ENCODE data around the gene SCGB1C2.

Gene SCGB1C2

DNA sequence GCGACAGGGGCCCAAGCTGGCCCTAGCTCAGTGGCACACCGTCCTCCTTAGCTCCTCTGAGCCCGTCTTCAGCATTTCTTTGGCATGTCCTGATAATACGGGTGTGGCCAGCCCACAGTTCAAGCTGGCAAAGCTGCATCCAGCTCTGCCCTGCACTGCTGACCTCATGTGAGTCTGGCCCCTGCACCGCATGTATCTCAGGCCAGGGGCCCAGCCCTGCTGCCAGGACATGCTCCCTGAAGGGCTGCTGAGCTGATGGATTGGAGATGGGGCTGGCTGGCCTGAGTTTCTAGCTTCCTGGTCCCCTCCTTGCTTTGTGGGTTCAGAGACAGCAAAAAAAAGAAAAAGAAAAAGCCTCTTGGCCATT is 41.7 kb downstream of the SCGB1C2 start:
- DNase-seq (ENCODE audit: insufficient read length) (no peak), FAIRE-seq (no peak)
- no peak for TF ChIP-seq POLR2AphosphoS5 (IDR thresholded peaks at IDR 0.05; ENCODE audit: low read depth, low read length)

DNA sequence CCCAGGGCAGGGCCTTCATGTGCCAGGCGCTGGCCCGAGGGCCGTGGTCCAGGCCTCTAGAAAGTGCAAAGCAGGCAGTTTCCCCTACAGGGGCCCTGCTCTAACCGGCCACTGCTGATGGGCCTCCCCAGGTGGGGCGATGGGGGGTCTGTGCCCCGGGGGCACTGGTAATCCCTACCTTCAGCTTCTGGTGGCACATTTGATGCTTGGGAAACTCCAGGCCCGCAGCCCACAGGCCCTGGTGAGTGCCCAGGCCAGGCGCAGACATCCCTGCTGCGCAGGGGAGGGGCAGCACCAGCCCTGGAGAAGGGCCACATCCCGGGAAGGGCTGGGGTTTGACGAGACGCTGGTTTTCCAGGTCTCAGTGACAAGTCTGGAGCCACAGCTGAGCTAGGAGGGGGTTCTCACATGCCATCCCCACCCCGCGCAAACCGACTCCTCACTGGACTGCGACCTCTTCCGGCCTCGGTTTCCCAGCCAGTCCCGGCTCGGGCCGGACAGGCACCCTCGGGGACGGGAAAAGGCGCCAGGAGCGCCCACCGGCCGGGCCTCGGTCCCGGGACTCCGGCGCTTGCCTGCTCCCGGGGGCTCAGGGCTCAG is 42.5 kb downstream of the SCGB1C2 start:
- no peak for TF ChIP-seq POLR2A (IDR thresholded peaks at IDR 0.05; ENCODE audit: low read depth, low read length)
- TF ChIP-seq POLR2AphosphoS5 (IDR thresholded peaks at IDR 0.05; ENCODE audit: low read depth, low read length): no peak
- TF ChIP-seq TAF1 (IDR thresholded peaks at IDR 0.05; ENCODE audit: borderline replicate concordance, low read depth, low read length): no peak
- FAIRE-seq (no peak), DNase-seq (ENCODE audit: insufficient read length) (no peak)

DNA sequence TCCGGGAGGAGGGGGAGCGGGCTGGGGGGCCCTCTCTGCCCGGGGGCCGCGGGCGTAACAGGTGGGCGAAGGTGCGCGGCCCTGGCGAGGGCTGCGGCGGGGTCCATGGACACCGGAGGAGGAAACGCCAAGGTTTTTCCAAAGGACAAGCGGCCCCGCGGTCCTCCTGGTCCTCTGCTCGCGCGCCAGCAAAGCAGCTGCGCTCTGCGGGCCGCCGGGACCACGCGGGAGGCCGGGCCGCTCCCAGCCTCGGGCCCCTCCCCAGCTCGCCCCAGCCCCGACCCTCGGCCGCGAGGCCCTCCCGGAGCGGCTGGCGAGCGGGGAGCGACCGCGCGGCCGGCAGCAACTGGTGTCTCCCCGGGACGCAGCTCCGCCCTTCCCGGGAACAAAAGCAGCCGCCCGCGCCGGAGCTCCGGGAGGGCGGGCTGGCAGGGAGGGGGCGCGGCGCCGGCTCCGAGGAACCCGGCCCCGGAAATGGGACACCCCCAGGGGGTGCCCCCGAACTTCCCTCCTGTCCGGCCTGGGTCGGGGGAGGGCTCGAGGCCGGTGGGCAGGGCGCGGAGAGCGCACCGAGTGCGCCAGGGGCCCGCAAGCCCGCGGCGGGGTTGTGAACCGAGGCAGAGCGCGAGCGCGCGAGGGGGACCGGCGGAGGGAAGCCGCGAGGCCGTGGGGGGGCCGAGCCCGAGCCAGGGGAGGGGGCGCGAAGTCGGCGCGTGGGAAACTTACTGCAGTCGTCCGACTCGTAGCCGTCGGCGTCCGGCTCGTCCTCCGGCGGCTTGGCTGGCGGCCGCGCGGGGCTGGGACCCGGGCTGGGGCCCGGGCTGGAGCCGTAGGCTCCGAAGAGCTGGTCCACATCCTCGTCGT is 43.2 kb downstream of the SCGB1C2 start:
- DNase-seq (ENCODE audit: insufficient read length) (no peak), FAIRE-seq (no peak)
- no peak for TF ChIP-seq TAF1 (IDR thresholded peaks at IDR 0.05; ENCODE audit: borderline replicate concordance, low read depth, low read length)
- no peak for TF ChIP-seq POLR2AphosphoS5 (IDR thresholded peaks at IDR 0.05; ENCODE audit: low read depth, low read length)
- no peak for TF ChIP-seq POLR2A (IDR thresholded peaks at IDR 0.05; ENCODE audit: low read depth, low read length)

DNA sequence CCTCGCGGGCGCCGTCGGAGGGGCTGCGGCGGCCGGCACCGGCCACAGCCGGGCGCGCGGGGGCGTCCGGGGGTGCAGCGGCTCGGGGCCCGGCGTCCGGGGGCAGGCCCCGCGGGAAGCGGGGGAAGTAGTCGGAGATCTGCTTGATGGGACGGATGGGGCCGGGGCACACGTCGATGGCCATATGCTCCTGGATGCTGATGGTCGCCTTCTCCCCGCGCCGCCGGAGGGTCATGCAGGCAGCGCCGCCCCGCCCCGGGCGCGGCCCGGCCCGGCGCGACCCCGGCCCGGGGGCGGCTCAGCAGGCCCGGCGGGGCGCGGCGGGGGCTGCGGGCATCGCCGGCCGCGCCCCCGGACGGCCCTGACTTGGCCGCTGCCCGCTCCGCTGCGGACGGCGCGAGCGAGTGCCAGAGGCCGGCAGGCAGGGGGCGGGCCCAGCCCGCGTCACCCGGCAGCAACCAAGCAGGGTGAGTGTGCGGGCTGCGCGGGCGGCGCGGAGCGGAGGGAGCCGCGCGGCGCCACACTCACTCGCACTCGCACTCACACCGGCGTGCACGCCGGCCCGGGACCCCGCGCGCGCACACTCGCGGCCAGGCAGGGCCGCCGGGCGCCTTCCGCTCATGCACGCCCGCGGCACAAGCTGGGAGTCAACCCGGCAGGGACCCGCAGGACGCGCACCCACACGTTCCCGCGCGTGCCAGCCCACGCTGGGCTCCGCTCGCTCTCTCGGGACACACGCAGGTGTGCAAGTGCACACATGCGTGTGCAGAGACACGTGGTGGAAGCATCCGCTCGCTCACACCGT is 44.1 kb downstream of the SCGB1C2 start, which contains the start of gene DOC2B:
DOC2B (minus strand) TSS at position 406 of the 805 bp plus-strand sequence; CDS start at position 235, 171 bp downstream.
- TF ChIP-seq POLR2A (IDR thresholded peaks at IDR 0.05; ENCODE audit: low read depth, low read length): no peak
- FAIRE-seq (no peak), DNase-seq (ENCODE audit: insufficient read length) (no peak)

DNA sequence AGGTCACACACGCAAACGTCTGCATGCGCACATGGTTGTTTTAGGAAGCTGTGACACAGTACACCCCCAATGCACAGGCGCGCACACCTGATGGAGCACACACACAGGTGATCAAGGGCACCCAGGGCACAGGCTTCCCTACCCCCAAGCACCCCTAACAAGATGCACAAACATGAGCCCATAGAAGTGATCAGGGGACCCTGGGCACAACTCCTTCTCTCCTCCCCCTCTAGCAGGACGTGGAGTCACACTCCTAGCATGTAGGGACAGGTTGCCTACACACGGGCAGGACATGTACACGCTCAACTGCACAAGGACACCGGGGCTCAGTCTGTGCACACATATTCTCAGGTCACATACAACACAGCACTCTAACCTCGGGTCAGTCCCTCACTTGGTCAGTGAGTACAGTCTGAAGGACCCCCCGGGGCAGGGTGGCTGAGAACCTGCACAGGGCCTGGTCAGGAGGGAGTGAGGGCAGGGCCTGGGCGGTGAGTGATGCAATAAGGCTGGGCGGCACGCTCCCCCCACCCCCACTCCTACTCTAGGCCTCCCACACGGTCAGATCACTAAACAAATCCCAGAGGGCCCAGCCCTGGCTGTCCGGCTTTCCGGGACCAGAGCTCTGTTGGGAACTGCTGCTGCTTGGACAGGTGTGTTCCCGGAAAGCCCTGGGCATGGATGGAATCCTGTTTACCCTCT is 44.8 kb downstream of the SCGB1C2 start:
- TF ChIP-seq POLR2A (IDR thresholded peaks at IDR 0.05; ENCODE audit: low read depth, low read length) (no peak), TAF1 (IDR thresholded peaks at IDR 0.05; ENCODE audit: borderline replicate concordance, low read depth, low read length) (no peak), POLR2AphosphoS5 (IDR thresholded peaks at IDR 0.05; ENCODE audit: low read depth, low read length) (no peak)
- FAIRE-seq: no peak
- DNase-seq (ENCODE audit: insufficient read length): no peak

DNA sequence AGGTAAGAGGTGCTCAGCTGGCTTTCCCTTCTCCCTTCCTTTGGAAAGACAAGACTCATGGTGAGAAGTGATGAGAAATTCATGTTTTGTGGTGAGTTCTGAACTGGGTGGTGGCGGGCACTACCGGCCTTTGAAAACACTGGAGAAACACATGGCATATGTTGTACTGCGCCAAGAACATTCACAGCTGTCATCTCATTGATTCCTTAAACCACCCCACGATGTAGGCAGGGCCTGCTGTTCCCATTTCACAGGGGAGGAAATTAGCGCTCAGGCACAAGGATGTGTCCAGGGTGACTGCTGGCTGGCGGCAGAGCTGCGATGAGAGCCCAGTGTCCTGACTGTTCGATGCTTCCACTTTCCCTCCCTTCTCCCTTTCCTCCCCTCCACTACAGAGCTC is 45.7 kb downstream of the SCGB1C2 start:
- DNase-seq (ENCODE audit: insufficient read length) (no peak), FAIRE-seq (no peak)
- TF ChIP-seq TAF1 (IDR thresholded peaks at IDR 0.05; ENCODE audit: borderline replicate concordance, low read depth, low read length) (no peak), POLR2A (IDR thresholded peaks at IDR 0.05; ENCODE audit: low read depth, low read length) (no peak), POLR2AphosphoS5 (IDR thresholded peaks at IDR 0.05; ENCODE audit: low read depth, low read length) (no peak)

DNA sequence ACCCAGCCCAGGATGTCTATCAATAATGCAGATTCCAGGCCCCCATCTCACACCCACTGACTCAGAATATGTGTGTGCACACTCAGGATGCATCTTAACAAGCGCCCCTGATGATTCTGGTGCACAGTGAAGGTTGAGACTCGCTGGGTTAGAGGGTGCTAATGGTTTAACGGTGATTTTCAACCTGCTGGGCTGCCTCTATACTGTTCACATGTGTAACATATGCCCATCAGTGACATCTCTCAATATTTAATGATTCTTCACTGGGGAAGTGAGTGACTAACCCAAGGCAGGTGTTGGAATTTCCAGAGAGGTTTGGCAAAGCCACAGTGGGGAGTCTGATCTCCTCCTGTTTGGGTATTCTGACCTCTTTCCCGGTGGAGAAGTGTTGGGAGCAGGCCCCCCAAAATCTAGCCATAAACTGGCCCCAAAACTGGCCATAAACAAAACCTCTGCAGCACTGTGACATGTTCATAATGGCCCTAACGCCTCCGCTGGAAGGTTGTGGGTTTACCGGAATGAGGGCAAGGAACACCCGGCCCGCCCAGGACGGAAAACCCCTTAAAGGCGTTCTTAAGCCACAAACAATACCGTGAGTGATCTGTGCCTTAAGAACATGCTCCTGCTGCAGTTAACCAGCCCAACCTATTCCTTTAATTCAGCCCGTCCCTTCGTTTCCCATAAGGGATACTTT is 48.2 kb downstream of the SCGB1C2 start:
- FAIRE-seq (no peak), DNase-seq (ENCODE audit: insufficient read length) (no peak)
- TF ChIP-seq TAF1 (IDR thresholded peaks at IDR 0.05; ENCODE audit: borderline replicate concordance, low read depth, low read length) (no peak), POLR2A (IDR thresholded peaks at IDR 0.05; ENCODE audit: low read depth, low read length) (no peak), POLR2AphosphoS5 (IDR thresholded peaks at IDR 0.05; ENCODE audit: low read depth, low read length) (no peak)

DNA sequence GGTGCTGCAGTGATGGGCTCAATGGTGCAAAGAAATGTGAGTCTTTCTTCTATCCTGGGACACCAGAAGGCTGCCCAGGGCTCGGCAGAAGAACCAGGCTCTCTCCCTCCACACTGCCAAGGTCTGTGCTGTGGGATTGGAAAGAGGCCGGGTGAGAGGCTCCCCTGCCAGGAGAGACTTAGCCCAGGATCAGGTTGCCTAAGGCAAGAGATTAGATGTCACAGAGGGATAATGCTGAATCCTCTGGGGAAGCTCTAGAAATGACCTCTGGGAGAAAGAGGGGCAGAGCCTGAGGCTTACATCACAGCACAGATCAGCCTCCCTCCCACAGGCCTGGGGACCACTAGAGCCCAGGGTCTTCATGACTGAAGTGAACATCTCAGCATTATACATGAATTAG is 49.8 kb downstream of the SCGB1C2 start:
- no peak for TF ChIP-seq TAF1 (IDR thresholded peaks at IDR 0.05; ENCODE audit: borderline replicate concordance, low read depth, low read length)
- no peak for TF ChIP-seq POLR2A (IDR thresholded peaks at IDR 0.05; ENCODE audit: low read depth, low read length)
- no peak for TF ChIP-seq POLR2AphosphoS5 (IDR thresholded peaks at IDR 0.05; ENCODE audit: low read depth, low read length)
- FAIRE-seq (no peak), DNase-seq (ENCODE audit: insufficient read length) (no peak)
